WTC11 (cell line): ENCODE data around the gene GUCD1. TPM values are rescaled to one million over a fixed set of nuclear protein-coding genes. Genes with fewer than 3 reads are reported as not detected.

Experiments
- ATAC-seq: fragments of 200-7000 bp; cut with Tn5 transposase; 2 replicates; pipeline ENCODE4 v1.10.0; 2021; ENCODE audit warnings: mild to moderate bottlenecking, moderate library complexity
- CTCF ChIA-PET: fragments of 300-600 bp; sonication (Branson Sonifier 250); formaldehyde crosslinking; loops from one replicate; lab custom pipeline; 2021; ENCODE audit warnings: antibody characterized with exemption; lab: Charles Lee
- POLR2A ChIA-PET: fragments of 350-600 bp; sonication (Branson Sonifier 250); formaldehyde crosslinking; loops from one replicate; lab custom pipeline; 2021; ENCODE audit warnings: antibody characterized with exemption; lab: Charles Lee
- DNase-seq: peaks from one replicate; pipeline ENCODE4 v3.0.0; 2021; ENCODE audit warnings: low spot score
- H3K27ac Mint-ChIP-seq: 2 replicates; pipeline ENCODE4 v1.8.0; 2021; ENCODE audit warnings: mixed read lengths
- H3K27me3 Mint-ChIP-seq: 2 replicates; pipeline ENCODE4 v1.8.0; 2021; ENCODE audit warnings: low read depth, mild to moderate bottlenecking, moderate library complexity, mixed read lengths
- H3K36me3 Mint-ChIP-seq: 2 replicates; pipeline ENCODE4 v1.8.0; 2021; ENCODE audit warnings: mixed read lengths
- H3K4me1 Mint-ChIP-seq: 2 replicates; pipeline ENCODE4 v1.8.0; 2022; ENCODE audit warnings: mixed read lengths
- H3K4me3 Mint-ChIP-seq: 2 replicates; pipeline ENCODE4 v1.8.0; 2021; ENCODE audit warnings: mild to moderate bottlenecking, moderate library complexity, mixed read lengths
- H3K9me3 Mint-ChIP-seq: 2 replicates; pipeline ENCODE4 v1.8.0; 2021; ENCODE audit warnings: mixed read lengths
- ATF1 ChIP-seq: sonication (generic); formaldehyde crosslinking; IDR thresholded peaks from 2 replicates; pipeline ENCODE4 v1.8.1; 2023; ENCODE audit warnings: mild to moderate bottlenecking, moderate library complexity, missing genetic modification reagents
- CBFB ChIP-seq: sonication (generic); formaldehyde crosslinking; IDR thresholded peaks from 2 replicates; pipeline ENCODE4 v1.8.1; 2022; ENCODE audit warnings: mild to moderate bottlenecking, low read depth, missing genetic modification reagents
- CREB1 ChIP-seq: sonication (generic); formaldehyde crosslinking; IDR thresholded peaks from 2 replicates; pipeline ENCODE4 v1.8.0; 2023; ENCODE audit warnings: mild to moderate bottlenecking, missing genetic modification reagents
- CREM ChIP-seq: sonication (generic); formaldehyde crosslinking; IDR thresholded peaks from 2 replicates; pipeline ENCODE4 v1.8.1; 2022; ENCODE audit warnings: mild to moderate bottlenecking, missing genetic modification reagents, moderate library complexity
- ELF4 ChIP-seq: sonication (generic); formaldehyde crosslinking; IDR thresholded peaks from 2 replicates; pipeline ENCODE4 v1.8.1; 2022; ENCODE audit warnings: low read depth, mild to moderate bottlenecking, moderate library complexity, missing genetic modification reagents
- ESRRA ChIP-seq: sonication (generic); formaldehyde crosslinking; IDR thresholded peaks from 2 replicates; pipeline ENCODE4 v1.8.1; 2022; ENCODE audit warnings: mild to moderate bottlenecking, missing genetic modification reagents, borderline replicate concordance
- FOXJ3 ChIP-seq: sonication (generic); formaldehyde crosslinking; IDR thresholded peaks from 2 replicates; pipeline ENCODE4 v1.9.0; 2021; ENCODE audit warnings: missing genetic modification reagents, mild to moderate bottlenecking, borderline replicate concordance
- FOXK1 ChIP-seq: sonication (generic); formaldehyde crosslinking; IDR thresholded peaks from 2 replicates; pipeline ENCODE4 v1.8.0; 2022; ENCODE audit warnings: mild to moderate bottlenecking, moderate library complexity, missing genetic modification reagents
- NFATC4 ChIP-seq: fragments of 250-450 bp; sonication (Bioruptor Pico); IDR thresholded peaks from 2 replicates; pipeline ENCODE4 v1.9.0; 2021; ENCODE audit warnings: mild to moderate bottlenecking
- NFE2L1 ChIP-seq: sonication (generic); formaldehyde crosslinking; IDR thresholded peaks from 2 replicates; pipeline ENCODE4 v1.8.1; 2023; ENCODE audit warnings: missing genetic modification reagents
- NFYB ChIP-seq: sonication (generic); formaldehyde crosslinking; conservative IDR thresholded peaks from 2 replicates; pipeline ENCODE4 v1.8.0; 2022; ENCODE audit warnings: low read depth, missing genetic modification reagents
- NR3C1 ChIP-seq: sonication (generic); formaldehyde crosslinking; conservative IDR thresholded peaks from 2 replicates; pipeline ENCODE4 v1.8.1; 2023; ENCODE audit warnings: low read depth, mild to moderate bottlenecking, missing genetic modification reagents
- RELA ChIP-seq: sonication (generic); formaldehyde crosslinking; IDR thresholded peaks from 2 replicates; pipeline ENCODE4 v1.8.1; 2022; ENCODE audit warnings: missing genetic modification reagents, mild to moderate bottlenecking, borderline replicate concordance
- SMAD4 ChIP-seq: sonication (generic); formaldehyde crosslinking; IDR thresholded peaks from 2 replicates; pipeline ENCODE4 v1.8.0; 2022; ENCODE audit warnings: mild to moderate bottlenecking, missing genetic modification reagents
- SOX15 ChIP-seq: fragments of 250-450 bp; sonication (Bioruptor Pico); IDR thresholded peaks from 2 replicates; pipeline ENCODE4 v1.9.0; 2021; ENCODE audit warnings: mild to moderate bottlenecking
- SP1 ChIP-seq: sonication (generic); formaldehyde crosslinking; conservative IDR thresholded peaks from 2 replicates; pipeline ENCODE4 v1.8.1; 2022; ENCODE audit warnings: missing genetic modification reagents
- TCF7 ChIP-seq: sonication (generic); formaldehyde crosslinking; IDR thresholded peaks from 2 replicates; pipeline ENCODE4 v1.8.0; 2022; ENCODE audit warnings: mild to moderate bottlenecking, low read depth, missing genetic modification reagents, moderate library complexity
- TEAD1 ChIP-seq: sonication (generic); formaldehyde crosslinking; IDR thresholded peaks from 2 replicates; pipeline ENCODE4 v1.8.0; 2022; ENCODE audit warnings: mild to moderate bottlenecking, missing genetic modification reagents
- TEAD4 ChIP-seq: sonication (generic); formaldehyde crosslinking; IDR thresholded peaks from 2 replicates; pipeline ENCODE4 v1.8.0; 2022; ENCODE audit warnings: mild to moderate bottlenecking, missing genetic modification reagents
- TP53 ChIP-seq: sonication (generic); formaldehyde crosslinking; IDR thresholded peaks from 2 replicates; pipeline ENCODE4 v1.8.1; 2023; ENCODE audit warnings: mild to moderate bottlenecking, missing genetic modification reagents
- ZBTB21 ChIP-seq: sonication (generic); formaldehyde crosslinking; IDR thresholded peaks from 2 replicates; pipeline ENCODE4 v1.8.1; 2023; ENCODE audit warnings: mild to moderate bottlenecking, missing genetic modification reagents, borderline replicate concordance
- ZNF232 ChIP-seq: sonication (generic); formaldehyde crosslinking; IDR thresholded peaks from 2 replicates; pipeline ENCODE4 v1.8.0; 2022; ENCODE audit warnings: mild to moderate bottlenecking, missing genetic modification reagents
- ZNF423 ChIP-seq: fragments of 250-450 bp; sonication (Bioruptor Pico); IDR thresholded peaks from 2 replicates; pipeline ENCODE4 v2.1.2; 2022; ENCODE audit warnings: mild to moderate bottlenecking, moderate library complexity
- ZNF671 ChIP-seq: fragments of 250-450 bp; sonication (Bioruptor Pico); IDR thresholded peaks from 2 replicates; pipeline ENCODE4 v1.8.0; 2021; ENCODE audit warnings: mild to moderate bottlenecking
- total RNA-seq: library from RNA; stranded (reverse); gene quantifications from 3 replicates; pipeline ENCODE4 v1.2.3, GENCODE V29; 2021
- TF ChIP-seq, protein P1 (sequence below): sonication (generic); formaldehyde crosslinking; IDR thresholded peaks from 2 replicates; pipeline ENCODE4 v1.8.1; 2022; ENCODE audit warnings: low read depth, missing genetic modification reagents, borderline replicate concordance
- TF ChIP-seq, protein P2 (sequence below): sonication (generic); formaldehyde crosslinking; IDR thresholded peaks from 2 replicates; pipeline ENCODE4 v1.8.1; 2022; ENCODE audit warnings: mild to moderate bottlenecking, moderate library complexity, missing genetic modification reagents
- TF ChIP-seq, protein P3 (sequence below): sonication (generic); formaldehyde crosslinking; IDR thresholded peaks from 2 replicates; pipeline ENCODE4 v1.8.1; 2023; ENCODE audit warnings: mild to moderate bottlenecking, missing genetic modification reagents, moderate library complexity
- TF ChIP-seq, protein P4 (sequence below): fragments of 250-450 bp; sonication (Bioruptor Pico); IDR thresholded peaks from 2 replicates; pipeline ENCODE4 v1.9.0; 2021; ENCODE audit warnings: moderate library complexity, mild to moderate bottlenecking, inconsistent platforms, borderline replicate concordance
- TF ChIP-seq, protein P5 (sequence below): sonication (generic); formaldehyde crosslinking; IDR thresholded peaks from 2 replicates; pipeline ENCODE4 v1.8.0; 2023; ENCODE audit warnings: missing genetic modification reagents, mild to moderate bottlenecking, borderline replicate concordance

The GUCD1 gene
- total RNA-seq, 1 experiment from 2014 or later = 105 TPM

DNA sequence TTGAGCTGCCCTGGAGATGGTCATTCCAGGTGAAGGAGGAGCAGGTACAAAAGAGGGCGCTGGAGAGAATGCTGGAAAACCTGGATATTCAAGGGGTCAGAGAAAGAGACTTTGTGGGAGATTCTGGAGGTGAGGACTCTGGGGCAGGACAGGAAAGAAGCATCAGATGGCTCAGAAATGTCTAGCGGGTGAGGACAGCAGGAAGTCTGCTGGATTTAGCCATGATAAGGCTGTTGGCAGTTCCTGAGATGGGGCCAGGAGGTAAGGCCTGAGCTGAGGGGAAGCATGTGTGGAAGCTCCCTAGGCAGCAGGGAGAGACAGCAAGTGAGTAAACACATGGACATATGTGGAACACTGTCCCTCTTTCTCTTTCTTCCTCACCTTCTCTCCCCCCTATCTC, 58.3 kb downstream of the GUCD1 start:
- peaks cover 5% of the 10 kb centered on the region; the same call in 1 of the 2 replicates for H3K9me3 Mint-ChIP-seq
- no peak overlapping the region for H3K27ac Mint-ChIP-seq
- CTCF ChIA-PET = interaction anchor here (0.5 to 2.7 kb wide), 6 partner anchors 10 to 341 kb away, joined by 3 to 12 read pairs (median 6); no protein-coding TSS in a partner anchor

DNA sequence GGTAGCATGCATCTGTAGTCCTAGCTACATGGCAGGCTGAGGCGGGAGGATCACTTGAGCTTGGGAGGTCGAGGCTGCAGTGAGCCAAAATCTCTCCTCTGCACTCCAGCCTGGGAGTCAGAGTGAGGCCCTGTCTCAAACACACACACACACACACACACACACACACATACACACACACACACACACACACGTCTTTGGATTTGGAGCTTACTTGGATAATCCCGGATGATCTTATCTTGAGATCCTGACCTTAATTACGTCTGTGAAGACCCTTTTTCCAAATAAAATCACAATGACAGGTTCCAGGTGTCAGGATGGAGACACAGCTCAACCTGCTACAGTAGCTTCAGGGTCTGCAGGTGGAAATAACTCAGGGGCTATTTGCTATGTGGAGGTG, 58.7 kb downstream of the GUCD1 start:
- no peak for ATAC-seq
- ChIA-PET CTCF (interaction anchor here (0.5 to 2.7 kb wide), 6 partner anchors 10 to 341 kb away, joined by 3 to 12 read pairs (median 6); no protein-coding TSS in a partner anchor), POLR2A (no interaction called here)
- Mint-ChIP-seq H3K27me3 (peaks cover 65% of the 10 kb centered on the region), H3K36me3 (no peaks in the 10 kb centered on the region; the same call in 1 of the 2 replicates), H3K27ac (no peak overlapping the region), H3K4me1 (peaks cover 6% of the 10 kb centered on the region), H3K4me3 (no peak overlapping the region), H3K9me3 (peaks cover 5% of the 10 kb centered on the region; the same call in 1 of the 2 replicates)
- DNase-seq = no peak
- TF ChIP-seq ZBTB21 (CRISPR knock-in tag) (no peak), ZNF232 (no peak), NR3C1 (no peak), FOXK1 (no peak), CREM (CRISPR knock-in tag) (no peak), ELF4 (no peak), ATF1 (no peak), CBFB (CRISPR knock-in tag) (no peak), TP53 (no peak), NFE2L1 (CRISPR knock-in tag) (no peak), NFYB (CRISPR knock-in tag) (no peak), SOX15 (CRISPR knock-in tag) (no peak)
- TF ChIP-seq, protein P1, sequence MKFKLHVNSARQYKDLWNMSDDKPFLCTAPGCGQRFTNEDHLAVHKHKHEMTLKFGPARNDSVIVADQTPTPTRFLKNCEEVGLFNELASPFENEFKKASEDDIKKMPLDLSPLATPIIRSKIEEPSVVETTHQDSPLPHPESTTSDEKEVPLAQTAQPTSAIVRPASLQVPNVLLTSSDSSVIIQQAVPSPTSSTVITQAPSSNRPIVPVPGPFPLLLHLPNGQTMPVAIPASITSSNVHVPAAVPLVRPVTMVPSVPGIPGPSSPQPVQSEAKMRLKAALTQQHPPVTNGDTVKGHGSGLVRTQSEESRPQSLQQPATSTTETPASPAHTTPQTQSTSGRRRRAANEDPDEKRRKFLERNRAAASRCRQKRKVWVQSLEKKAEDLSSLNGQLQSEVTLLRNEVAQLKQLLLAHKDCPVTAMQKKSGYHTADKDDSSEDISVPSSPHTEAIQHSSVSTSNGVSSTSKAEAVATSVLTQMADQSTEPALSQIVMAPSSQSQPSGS (CRISPR knock-in tag) = no peak
- TF ChIP-seq, protein P2, sequence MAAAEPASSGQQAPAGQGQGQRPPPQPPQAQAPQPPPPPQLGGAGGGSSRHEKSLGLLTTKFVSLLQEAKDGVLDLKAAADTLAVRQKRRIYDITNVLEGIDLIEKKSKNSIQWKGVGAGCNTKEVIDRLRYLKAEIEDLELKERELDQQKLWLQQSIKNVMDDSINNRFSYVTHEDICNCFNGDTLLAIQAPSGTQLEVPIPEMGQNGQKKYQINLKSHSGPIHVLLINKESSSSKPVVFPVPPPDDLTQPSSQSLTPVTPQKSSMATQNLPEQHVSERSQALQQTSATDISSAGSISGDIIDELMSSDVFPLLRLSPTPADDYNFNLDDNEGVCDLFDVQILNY (CRISPR knock-in tag) = no peak
- TF ChIP-seq, protein P3, sequence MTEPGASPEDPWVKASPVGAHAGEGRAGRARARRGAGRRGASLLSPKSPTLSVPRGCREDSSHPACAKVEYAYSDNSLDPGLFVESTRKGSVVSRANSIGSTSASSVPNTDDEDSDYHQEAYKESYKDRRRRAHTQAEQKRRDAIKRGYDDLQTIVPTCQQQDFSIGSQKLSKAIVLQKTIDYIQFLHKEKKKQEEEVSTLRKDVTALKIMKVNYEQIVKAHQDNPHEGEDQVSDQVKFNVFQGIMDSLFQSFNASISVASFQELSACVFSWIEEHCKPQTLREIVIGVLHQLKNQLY (CRISPR knock-in tag) = no peak

More for the DNA sequence above, 58.3 kb downstream of the GUCD1 start:
- no peak for ATAC-seq
- no peaks in the 10 kb centered on the region; the same call in 1 of the 2 replicates for H3K36me3 Mint-ChIP-seq
- peaks cover 6% of the 10 kb centered on the region for H3K4me1 Mint-ChIP-seq
- peaks cover 60% of the 10 kb centered on the region for H3K27me3 Mint-ChIP-seq
- no peak for DNase-seq
- no peak for TF ChIP-seq ZNF671 (CRISPR knock-in tag)
- TF ChIP-seq, protein P4, sequence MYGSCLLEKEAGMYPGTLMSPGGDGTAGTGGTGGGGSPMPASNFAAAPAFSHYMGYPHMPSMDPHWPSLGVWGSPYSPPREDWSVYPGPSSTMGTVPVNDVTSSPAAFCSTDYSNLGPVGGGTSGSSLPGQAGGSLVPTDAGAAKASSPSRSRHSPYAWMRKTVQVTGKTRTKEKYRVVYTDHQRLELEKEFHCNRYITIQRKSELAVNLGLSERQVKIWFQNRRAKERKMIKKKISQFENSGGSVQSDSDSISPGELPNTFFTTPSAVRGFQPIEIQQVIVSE (CRISPR knock-in tag) = no peak
- TF ChIP-seq FOXJ3 = no peak
- TF ChIP-seq NFYB (CRISPR knock-in tag) = no peak
- TF ChIP-seq ZNF232 = no peak
- no peak for TF ChIP-seq SP1
- no peak for TF ChIP-seq TCF7 (CRISPR knock-in tag)
- no peak for TF ChIP-seq NFE2L1 (CRISPR knock-in tag)
- no peak for TF ChIP-seq NFATC4
- TF ChIP-seq, protein P5, sequence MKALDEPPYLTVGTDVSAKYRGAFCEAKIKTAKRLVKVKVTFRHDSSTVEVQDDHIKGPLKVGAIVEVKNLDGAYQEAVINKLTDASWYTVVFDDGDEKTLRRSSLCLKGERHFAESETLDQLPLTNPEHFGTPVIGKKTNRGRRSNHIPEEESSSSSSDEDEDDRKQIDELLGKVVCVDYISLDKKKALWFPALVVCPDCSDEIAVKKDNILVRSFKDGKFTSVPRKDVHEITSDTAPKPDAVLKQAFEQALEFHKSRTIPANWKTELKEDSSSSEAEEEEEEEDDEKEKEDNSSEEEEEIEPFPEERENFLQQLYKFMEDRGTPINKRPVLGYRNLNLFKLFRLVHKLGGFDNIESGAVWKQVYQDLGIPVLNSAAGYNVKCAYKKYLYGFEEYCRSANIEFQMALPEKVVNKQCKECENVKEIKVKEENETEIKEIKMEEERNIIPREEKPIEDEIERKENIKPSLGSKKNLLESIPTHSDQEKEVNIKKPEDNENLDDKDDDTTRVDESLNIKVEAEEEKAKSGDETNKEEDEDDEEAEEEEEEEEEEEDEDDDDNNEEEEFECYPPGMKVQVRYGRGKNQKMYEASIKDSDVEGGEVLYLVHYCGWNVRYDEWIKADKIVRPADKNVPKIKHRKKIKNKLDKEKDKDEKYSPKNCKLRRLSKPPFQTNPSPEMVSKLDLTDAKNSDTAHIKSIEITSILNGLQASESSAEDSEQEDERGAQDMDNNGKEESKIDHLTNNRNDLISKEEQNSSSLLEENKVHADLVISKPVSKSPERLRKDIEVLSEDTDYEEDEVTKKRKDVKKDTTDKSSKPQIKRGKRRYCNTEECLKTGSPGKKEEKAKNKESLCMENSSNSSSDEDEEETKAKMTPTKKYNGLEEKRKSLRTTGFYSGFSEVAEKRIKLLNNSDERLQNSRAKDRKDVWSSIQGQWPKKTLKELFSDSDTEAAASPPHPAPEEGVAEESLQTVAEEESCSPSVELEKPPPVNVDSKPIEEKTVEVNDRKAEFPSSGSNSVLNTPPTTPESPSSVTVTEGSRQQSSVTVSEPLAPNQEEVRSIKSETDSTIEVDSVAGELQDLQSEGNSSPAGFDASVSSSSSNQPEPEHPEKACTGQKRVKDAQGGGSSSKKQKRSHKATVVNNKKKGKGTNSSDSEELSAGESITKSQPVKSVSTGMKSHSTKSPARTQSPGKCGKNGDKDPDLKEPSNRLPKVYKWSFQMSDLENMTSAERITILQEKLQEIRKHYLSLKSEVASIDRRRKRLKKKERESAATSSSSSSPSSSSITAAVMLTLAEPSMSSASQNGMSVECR (CRISPR knock-in tag) = no peak
- TF ChIP-seq TEAD1 (CRISPR knock-in tag) = no peak
- no peak for TF ChIP-seq RELA
- TF ChIP-seq CREB1 (CRISPR knock-in tag) = no peak
- no peak for TF ChIP-seq ESRRA
- TF ChIP-seq SMAD4 (CRISPR knock-in tag) = no peak
- TF ChIP-seq ZNF423 (CRISPR knock-in tag) = no peak
- no peak for TF ChIP-seq TEAD4 (CRISPR knock-in tag)
- no peak for TF ChIP-seq CBFB (CRISPR knock-in tag)
- TF ChIP-seq, all 79 proteins: peak for 0
- POLR2A ChIA-PET = no interaction called here
- no peak overlapping the region for H3K4me3 Mint-ChIP-seq
